ENCODE results near the gene ALX1.

GRCh38 chr12:85278598-85279448, 1.2 kb upstream of the ALX1 start:
- TF ChIP-seq CTCF (IDR thresholded peaks at IDR 0.05; ENCODE audit: poor library complexity): no peak
- TF ChIP-seq EZH2 (IDR thresholded peaks at IDR 0.05; ENCODE audit: borderline replicate concordance): no peak
- no peak for TF ChIP-seq EZH2phosphoT487 (IDR thresholded peaks at IDR 0.05; ENCODE audit: low read depth, severe bottlenecking, unreplicated experiment)
